ENCODE measurements around the gene VASH1.

DNA sequence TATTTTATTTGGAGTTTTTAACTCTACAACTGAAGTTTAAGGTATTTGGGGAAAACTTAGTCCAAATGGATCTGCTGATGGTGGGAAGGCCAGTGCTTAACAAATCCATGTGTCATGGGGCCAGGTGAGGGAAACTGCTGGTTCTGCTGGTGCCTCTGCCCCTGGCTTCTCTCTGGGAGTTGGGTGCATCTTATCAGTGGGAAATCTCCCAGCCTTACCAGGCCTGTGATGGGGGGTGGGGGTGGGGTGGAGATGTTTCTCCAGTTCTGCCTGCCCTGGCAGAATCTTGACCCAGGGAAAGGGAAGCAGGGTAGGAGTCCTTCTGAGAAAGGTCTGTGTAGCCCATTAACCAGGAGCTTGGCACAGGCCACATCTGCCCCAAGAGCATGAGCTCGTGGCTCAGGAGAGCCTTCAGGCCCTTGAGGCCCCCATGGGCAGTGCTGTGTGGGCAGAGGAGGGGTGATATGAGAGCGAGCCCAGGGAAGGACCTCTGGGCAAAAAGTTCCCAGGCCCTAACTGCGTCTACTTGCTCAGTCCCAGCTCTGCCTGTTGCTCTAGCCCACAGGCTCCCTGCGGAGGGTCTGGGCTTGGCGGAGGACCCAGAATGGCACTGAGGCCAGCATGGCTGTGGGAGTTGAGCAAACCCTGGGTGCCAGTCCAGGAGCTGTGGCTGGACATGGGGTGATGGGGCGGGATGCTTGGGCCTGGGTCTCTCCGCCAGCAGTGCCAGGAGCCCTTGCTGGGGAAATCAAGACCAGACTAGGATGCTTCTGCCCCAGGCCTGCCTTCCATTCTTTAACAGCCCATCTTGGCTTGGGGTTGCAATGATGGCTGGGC, 18.2 kb downstream of the VASH1 start:
- no peak for TF ChIP-seq CTCF (IDR thresholded peaks at IDR 0.05)
- no peak for TF ChIP-seq EP300 (IDR thresholded peaks at IDR 0.05)

All from sigmoid colon (tissue), 4 donors.